ENCODE data around the gene PGBD2. TPM values are rescaled to one million over a fixed set of nuclear protein-coding genes. Genes with fewer than 3 reads are reported as not detected.
"Not testable (repeated sequence)": the region's sequence is repeated elsewhere in the genome, so short reads cannot be mapped to it uniquely, and the experiment has no call there.

The PGBD2 gene
- total and polyA plus RNA-seq, 4 donors = 3.5 to 12.5 (median 5.0) TPM

- TF ChIP-seq CTCF (IDR thresholded peaks at IDR 0.05; ENCODE audit: control extremely low read depth, extremely low read depth) = no peak
- Histone ChIP-seq H3K4me1 (ENCODE audit: control insufficient read depth in 5 of 5, insufficient read depth in 5 of 5, low read length in 5 of 5) (peaks cover 0 to 2% (median 0%) of the 10 kb centered on the region in 5 donors), H3K9ac (ENCODE audit: insufficient read depth in 1 of 2, low read length in 2 of 2) (no peak overlapping the region), H3K27ac (ENCODE audit: low read depth in 1 of 2, low read length in 1 of 2) (no peak overlapping the region), H3K36me3 (ENCODE audit: control insufficient read depth in 4 of 4, insufficient read depth in 4 of 4, low read length in 4 of 4) (peaks cover 0 to 2% (median 0%) of the 10 kb centered on the region in 4 donors), H3K4me3 (no peak overlapping the region), H3K27me3 (ENCODE audit: control insufficient read depth in 3 of 3, insufficient read depth in 3 of 3, low read length in 2 of 3) (no peaks in the 10 kb centered on the region), H3K9me3 (ENCODE audit: control insufficient read depth in 4 of 4, insufficient read depth in 3 of 4, low read length in 3 of 4) (no peaks in the 10 kb centered on the region)
- no peak for ATAC-seq (ENCODE audit: insufficient read depth, low FRiP score)
- WGBS, 2 donors = 76 to 80% methylated on average over 7 of the region's 7 CpGs
- no peak for DNase-seq
Observed at GRCh38 chr1:248926401-248927182, 20.6 kb downstream of the PGBD2 start.

GRCh38 chr1:248927283-248927682, 21.2 kb downstream of the PGBD2 start:
- not testable (repeated sequence) for H3K27me3 ChIP-seq (ENCODE audit: control insufficient read depth in 3 of 3, insufficient read depth in 3 of 3, low read length in 2 of 3); H3K4me3 ChIP-seq; ATAC-seq (ENCODE audit: insufficient read depth, low FRiP score); DNase-seq; H3K4me1 ChIP-seq (ENCODE audit: control insufficient read depth in 5 of 5, insufficient read depth in 5 of 5, low read length in 5 of 5); H3K9ac ChIP-seq (ENCODE audit: insufficient read depth in 1 of 2, low read length in 2 of 2); H3K36me3 ChIP-seq (ENCODE audit: control insufficient read depth in 4 of 4, insufficient read depth in 4 of 4, low read length in 4 of 4); H3K27ac ChIP-seq (ENCODE audit: low read depth in 1 of 2, low read length in 1 of 2); H3K9me3 ChIP-seq (ENCODE audit: control insufficient read depth in 4 of 4, insufficient read depth in 3 of 4, low read length in 3 of 4)
- WGBS, 2 donors = 82 to 93% methylated on average over 3 of the region's 3 CpGs

- H3K27ac ChIP-seq (ENCODE audit: low read depth in 1 of 2, low read length in 1 of 2); DNase-seq; H3K4me3 ChIP-seq; H3K27me3 ChIP-seq (ENCODE audit: control insufficient read depth in 3 of 3, insufficient read depth in 3 of 3, low read length in 2 of 3); H3K9me3 ChIP-seq (ENCODE audit: control insufficient read depth in 4 of 4, insufficient read depth in 3 of 4, low read length in 3 of 4); H3K4me1 ChIP-seq (ENCODE audit: control insufficient read depth in 5 of 5, insufficient read depth in 5 of 5, low read length in 5 of 5); H3K36me3 ChIP-seq (ENCODE audit: control insufficient read depth in 4 of 4, insufficient read depth in 4 of 4, low read length in 4 of 4); H3K9ac ChIP-seq (ENCODE audit: insufficient read depth in 1 of 2, low read length in 2 of 2); ATAC-seq (ENCODE audit: insufficient read depth, low FRiP score): not testable (repeated sequence)
Observed at GRCh38 chr1:248928122-248928521, 22.1 kb downstream of the PGBD2 start.

- 94 to 96% methylated on average over 4 of the region's 4 CpGs for WGBS, 2 donors
- H3K27me3 ChIP-seq (ENCODE audit: control insufficient read depth in 3 of 3, insufficient read depth in 3 of 3, low read length in 2 of 3); H3K9me3 ChIP-seq (ENCODE audit: control insufficient read depth in 4 of 4, insufficient read depth in 3 of 4, low read length in 3 of 4); ATAC-seq (ENCODE audit: insufficient read depth, low FRiP score); H3K9ac ChIP-seq (ENCODE audit: insufficient read depth in 1 of 2, low read length in 2 of 2); H3K36me3 ChIP-seq (ENCODE audit: control insufficient read depth in 4 of 4, insufficient read depth in 4 of 4, low read length in 4 of 4); H3K4me3 ChIP-seq; DNase-seq; H3K27ac ChIP-seq (ENCODE audit: low read depth in 1 of 2, low read length in 1 of 2); H3K4me1 ChIP-seq (ENCODE audit: control insufficient read depth in 5 of 5, insufficient read depth in 5 of 5, low read length in 5 of 5): not testable (repeated sequence)
Observed at GRCh38 chr1:248930037-248930436, 24.0 kb downstream of the PGBD2 start.

GRCh38 chr1:248938173-248938809, 32.3 kb downstream of the PGBD2 start:
- H3K27me3 ChIP-seq (ENCODE audit: control insufficient read depth in 3 of 3, insufficient read depth in 3 of 3, low read length in 2 of 3); H3K36me3 ChIP-seq (ENCODE audit: control insufficient read depth in 4 of 4, insufficient read depth in 4 of 4, low read length in 4 of 4); H3K9me3 ChIP-seq (ENCODE audit: control insufficient read depth in 4 of 4, insufficient read depth in 3 of 4, low read length in 3 of 4); ATAC-seq (ENCODE audit: insufficient read depth, low FRiP score); H3K27ac ChIP-seq (ENCODE audit: low read depth in 1 of 2, low read length in 1 of 2); DNase-seq; H3K4me3 ChIP-seq; H3K9ac ChIP-seq (ENCODE audit: insufficient read depth in 1 of 2, low read length in 2 of 2); H3K4me1 ChIP-seq (ENCODE audit: control insufficient read depth in 5 of 5, insufficient read depth in 5 of 5, low read length in 5 of 5): not testable (repeated sequence)
- WGBS, 2 donors = 74 to 86% methylated on average over 3 to 7 of the region's 9 CpGs

- not testable (repeated sequence) for DNase-seq; H3K9me3 ChIP-seq (ENCODE audit: control insufficient read depth in 4 of 4, insufficient read depth in 3 of 4, low read length in 3 of 4); H3K9ac ChIP-seq (ENCODE audit: insufficient read depth in 1 of 2, low read length in 2 of 2); H3K4me1 ChIP-seq (ENCODE audit: control insufficient read depth in 5 of 5, insufficient read depth in 5 of 5, low read length in 5 of 5); H3K27me3 ChIP-seq (ENCODE audit: control insufficient read depth in 3 of 3, insufficient read depth in 3 of 3, low read length in 2 of 3); ATAC-seq (ENCODE audit: insufficient read depth, low FRiP score); H3K4me3 ChIP-seq; H3K27ac ChIP-seq (ENCODE audit: low read depth in 1 of 2, low read length in 1 of 2); H3K36me3 ChIP-seq (ENCODE audit: control insufficient read depth in 4 of 4, insufficient read depth in 4 of 4, low read length in 4 of 4)
- 73 to 84% methylated on average over 8 to 40 of the region's 77 CpGs for WGBS, 2 donors
Observed at GRCh38 chr1:248944134-248944999, 38.3 kb downstream of the PGBD2 start.

- not testable (repeated sequence) for H3K4me3 ChIP-seq; H3K9ac ChIP-seq (ENCODE audit: insufficient read depth in 1 of 2, low read length in 2 of 2); H3K4me1 ChIP-seq (ENCODE audit: control insufficient read depth in 5 of 5, insufficient read depth in 5 of 5, low read length in 5 of 5); DNase-seq; H3K36me3 ChIP-seq (ENCODE audit: control insufficient read depth in 4 of 4, insufficient read depth in 4 of 4, low read length in 4 of 4); H3K27ac ChIP-seq (ENCODE audit: low read depth in 1 of 2, low read length in 1 of 2); H3K27me3 ChIP-seq (ENCODE audit: control insufficient read depth in 3 of 3, insufficient read depth in 3 of 3, low read length in 2 of 3); H3K9me3 ChIP-seq (ENCODE audit: control insufficient read depth in 4 of 4, insufficient read depth in 3 of 4, low read length in 3 of 4); ATAC-seq (ENCODE audit: insufficient read depth, low FRiP score)
- 77% methylated on average over 30 of the region's 33 CpGs; no CpG with 5 or more reads in 1 of the 2 donors for WGBS, 2 donors
Observed at GRCh38 chr1:248945000-248945423, 39.0 kb downstream of the PGBD2 start.
